Hepatocyte (in vitro differentiated cells): Measurements from ENCODE around the gene KDELR1. TPM values are rescaled to one million over a fixed set of nuclear protein-coding genes. Genes with fewer than 3 reads are reported as not detected.

ENCODE experiments used
- DNase-seq: peaks from one replicate; pipeline ENCODE4 v3.0.0-alpha.2; 2016; ENCODE audit warnings: low spot score
- H2AFZ ChIP-seq: fragments of 200-600 bp; sonication (generic); 2 replicates; pipeline ENCODE4 v1.6.0; 2016; ENCODE audit warnings: antibody characterized with exemption, mild to moderate bottlenecking
- H3K27ac ChIP-seq: fragments of 200-600 bp; sonication (generic); 2 replicates; pipeline ENCODE4 v1.5.1; 2016; ENCODE audit warnings: mild to moderate bottlenecking
- H3K27me3 ChIP-seq: fragments of 200-600 bp; sonication (generic); 2 replicates; pipeline ENCODE4 v1.6.1; 2016
- H3K36me3 ChIP-seq: fragments of 200-600 bp; sonication (generic); replicated peaks from 2 replicates; pipeline ENCODE4 v1.5.1; 2016; ENCODE audit warnings: low read depth; ENCODE audit not compliant: insufficient read depth
- H3K4me1 ChIP-seq: fragments of 200-600 bp; sonication (generic); 2 replicates; pipeline ENCODE4 v1.5.1; 2016; ENCODE audit warnings: mild to moderate bottlenecking, moderate library complexity; ENCODE audit not compliant: insufficient read depth
- H3K4me2 ChIP-seq: fragments of 200-600 bp; sonication (generic); 2 replicates; pipeline ENCODE4 v1.6.0; 2016
- H3K4me3 ChIP-seq: fragments of 200-600 bp; sonication (generic); 2 replicates; pipeline ENCODE4 v1.5.1; 2016; ENCODE audit warnings: mild to moderate bottlenecking
- H3K79me2 ChIP-seq: fragments of 200-600 bp; sonication (generic); 2 replicates; pipeline ENCODE4 v1.6.0; 2017; ENCODE audit warnings: mild to moderate bottlenecking
- H3K9me2 ChIP-seq: fragments of 200-600 bp; sonication (generic); replicated peaks from 2 replicates; pipeline ENCODE4 v1.6.0; 2017; ENCODE audit warnings: mild to moderate bottlenecking; ENCODE audit not compliant: insufficient read depth
- H3K9me3 ChIP-seq: fragments of 200-600 bp; sonication (generic); 2 replicates; pipeline ENCODE4 v1.5.1; 2016; ENCODE audit warnings: low read depth, mild to moderate bottlenecking
- H4K20me1 ChIP-seq: fragments of 200-600 bp; sonication (generic); 2 replicates; pipeline ENCODE4 v1.6.0; 2016; ENCODE audit warnings: mild to moderate bottlenecking; ENCODE audit not compliant: insufficient read depth, poor library complexity, severe bottlenecking
- EZH2 ChIP-seq: fragments of 200-600 bp; sonication (generic); IDR thresholded peaks from 2 replicates; pipeline ENCODE4 v1.6.1; 2016; ENCODE audit warnings: antibody characterized with exemption, mild to moderate bottlenecking, borderline replicate concordance
- EZH2phosphoT487 ChIP-seq: fragments of 200-600 bp; sonication (generic); IDR thresholded peaks from one replicate; pipeline ENCODE4 v1.6.1; 2018; ENCODE audit warnings: antibody characterized with exemption, mild to moderate bottlenecking, low read depth, moderate library complexity; ENCODE audit not compliant: unreplicated experiment, severe bottlenecking
- WGBS: methylation state at CpG from one replicate; pipeline ENCODE4 v1.1.6; 2016; ENCODE audit warnings: low lambda C conversion rate; ENCODE audit errors: missing lambda C conversion rate; 5-methylcytosine and 5-hydroxymethylcytosine counted together
- polyA plus RNA-seq: library from polyadenylated mRNA; unstranded; fragments of >200 nt; fragmentation: Nextera tagmentation; extraction: Ambion mirVana; gene quantifications from 2 replicates; pipeline ENCODE4 v1.2.1, GENCODE V29; 2016
- total RNA-seq: library from RNA; depleted of rRNA; stranded (reverse); fragments of >200 nt; gene quantifications from 2 replicates; pipeline ENCODE4 v1.2.3, GENCODE V29; 2014
- TF ChIP-seq, protein P1 (sequence below): fragments of 200-600 bp; sonication (generic); IDR thresholded peaks from 2 replicates; pipeline ENCODE4 v1.5.1; 2016; ENCODE audit warnings: antibody characterized with exemption, mild to moderate bottlenecking; ENCODE audit not compliant: poor library complexity

KDELR1 gene
- total and polyA plus RNA-seq, 2 experiments from 2014 or later = 179 to 288 TPM

DNA sequence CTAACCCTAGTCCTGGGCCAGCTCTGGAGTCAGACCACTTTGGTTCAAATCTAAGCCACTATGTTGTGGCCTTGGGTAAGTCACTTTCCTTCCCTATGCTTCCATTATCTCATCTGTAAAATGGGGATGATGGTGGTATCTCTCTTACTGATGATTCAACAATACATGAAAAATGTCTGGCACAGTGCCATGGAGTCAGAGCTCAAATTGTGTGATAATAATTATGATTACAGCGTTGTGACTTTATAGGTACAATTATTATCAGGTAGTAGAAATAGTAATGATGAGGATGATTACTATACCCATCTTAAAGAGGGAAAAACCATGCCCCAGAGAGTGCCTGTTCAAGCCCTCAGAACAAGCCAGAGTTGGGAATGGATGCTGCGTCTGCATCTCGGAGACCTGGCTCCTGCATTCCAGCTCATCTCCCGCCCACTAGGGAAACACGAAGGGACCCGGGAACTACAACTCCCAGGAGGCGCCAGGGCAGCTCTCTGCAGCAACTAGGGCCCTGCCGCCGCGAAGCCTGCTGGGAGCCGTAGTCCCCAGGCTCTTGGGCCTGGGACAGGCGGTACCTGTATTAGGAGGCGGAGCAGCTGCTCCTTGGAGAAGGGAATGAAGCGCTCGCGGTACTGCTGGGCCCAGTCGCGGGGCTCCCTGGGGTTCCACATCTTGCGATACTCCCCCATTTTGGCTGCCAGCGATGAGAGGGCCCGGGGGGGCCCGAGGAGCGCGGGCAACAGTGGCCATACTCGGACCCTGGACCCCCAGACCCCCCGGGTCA lies 28.4 kb downstream of the KDELR1 start:
- Histone ChIP-seq H4K20me1 (no peaks in the 10 kb centered on the region), H2AFZ (peak overlapping the region; percentile 69), H3K9me3 (no peaks in the 10 kb centered on the region), H3K9me2 (no peaks in the 10 kb centered on the region), H3K4me1 (no peaks in the 10 kb centered on the region), H3K4me3 (peak overlapping the region; percentile 8), H3K4me2 (peak overlapping the region; percentile 83), H3K27me3 (no peaks in the 10 kb centered on the region), H3K79me2 (no peaks in the 10 kb centered on the region), H3K27ac (peak overlapping the region; percentile 82), H3K36me3 (no peaks in the 10 kb centered on the region)
- TF ChIP-seq EZH2phosphoT487 (no peak), EZH2 (no peak)
- TF ChIP-seq, protein P1, sequence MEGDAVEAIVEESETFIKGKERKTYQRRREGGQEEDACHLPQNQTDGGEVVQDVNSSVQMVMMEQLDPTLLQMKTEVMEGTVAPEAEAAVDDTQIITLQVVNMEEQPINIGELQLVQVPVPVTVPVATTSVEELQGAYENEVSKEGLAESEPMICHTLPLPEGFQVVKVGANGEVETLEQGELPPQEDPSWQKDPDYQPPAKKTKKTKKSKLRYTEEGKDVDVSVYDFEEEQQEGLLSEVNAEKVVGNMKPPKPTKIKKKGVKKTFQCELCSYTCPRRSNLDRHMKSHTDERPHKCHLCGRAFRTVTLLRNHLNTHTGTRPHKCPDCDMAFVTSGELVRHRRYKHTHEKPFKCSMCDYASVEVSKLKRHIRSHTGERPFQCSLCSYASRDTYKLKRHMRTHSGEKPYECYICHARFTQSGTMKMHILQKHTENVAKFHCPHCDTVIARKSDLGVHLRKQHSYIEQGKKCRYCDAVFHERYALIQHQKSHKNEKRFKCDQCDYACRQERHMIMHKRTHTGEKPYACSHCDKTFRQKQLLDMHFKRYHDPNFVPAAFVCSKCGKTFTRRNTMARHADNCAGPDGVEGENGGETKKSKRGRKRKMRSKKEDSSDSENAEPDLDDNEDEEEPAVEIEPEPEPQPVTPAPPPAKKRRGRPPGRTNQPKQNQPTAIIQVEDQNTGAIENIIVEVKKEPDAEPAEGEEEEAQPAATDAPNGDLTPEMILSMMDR = no peak
- WGBS = 6% methylated on average over 23 of the region's 26 CpGs
- DNase-seq = peak; percentile 97

DNA sequence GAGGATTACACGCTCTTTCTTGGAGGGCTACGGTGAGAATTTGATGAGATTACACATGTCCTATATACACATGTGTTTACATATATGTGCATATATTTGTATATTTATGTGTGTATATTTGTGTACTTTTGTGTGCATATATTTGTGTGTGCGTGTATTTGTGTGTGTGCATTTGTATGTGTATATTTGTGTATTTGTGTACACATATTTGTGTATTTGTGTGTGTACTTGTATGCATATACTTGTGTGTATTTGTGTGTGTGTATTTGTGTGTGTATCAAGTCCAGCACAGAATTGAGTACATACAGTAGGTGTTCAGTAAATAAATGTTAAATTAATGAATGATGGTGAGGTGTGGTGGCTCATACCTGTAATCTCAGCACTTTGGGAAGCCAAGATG lies 29.4 kb downstream of the KDELR1 start:
- H3K4me2 ChIP-seq = no peak overlapping the region
- no peak overlapping the region for H2AFZ ChIP-seq
- no peaks in the 10 kb centered on the region for H4K20me1 ChIP-seq
- TF ChIP-seq EZH2phosphoT487 = no peak
- no peak for TF ChIP-seq EZH2
- TF ChIP-seq, protein P1 = no peak
- DNase-seq = no peak
- no peaks in the 10 kb centered on the region for H3K9me3 ChIP-seq
- no peak overlapping the region for H3K27ac ChIP-seq
- H3K79me2 ChIP-seq = no peaks in the 10 kb centered on the region
- no peaks in the 10 kb centered on the region for H3K9me2 ChIP-seq
- no peaks in the 10 kb centered on the region for H3K4me1 ChIP-seq
- H3K36me3 ChIP-seq = no peaks in the 10 kb centered on the region
- WGBS = 98% methylated on average over 3 of the region's 3 CpGs
- H3K4me3 ChIP-seq = no peak overlapping the region
- no peaks in the 10 kb centered on the region for H3K27me3 ChIP-seq

DNA sequence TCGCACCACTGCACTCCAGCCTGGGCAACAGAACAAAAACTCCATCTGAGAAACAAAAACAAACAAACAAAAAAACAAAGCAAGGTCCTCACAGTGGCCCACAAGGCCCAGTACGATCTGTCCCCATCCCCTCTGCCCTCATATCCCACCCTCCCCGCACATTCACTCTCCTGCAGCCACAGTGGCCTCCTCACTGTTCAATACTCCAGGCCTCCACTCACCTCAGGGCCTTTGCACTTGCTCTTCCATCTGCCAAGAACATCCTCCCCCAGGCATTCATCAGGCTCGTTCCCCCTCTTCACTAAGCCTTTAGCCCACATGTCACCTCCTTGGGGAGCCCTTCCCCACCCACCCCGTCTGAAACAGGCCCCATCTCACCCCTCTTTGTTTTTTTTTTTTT lies 32.2 kb downstream of the KDELR1 start:
- Histone ChIP-seq H3K4me3 (no peak overlapping the region), H3K27me3 (no peaks in the 10 kb centered on the region), H3K9me3 (no peaks in the 10 kb centered on the region), H3K4me2 (no peak overlapping the region), H3K4me1 (peaks cover 3% of the 10 kb centered on the region), H3K27ac (no peak overlapping the region), H4K20me1 (no peaks in the 10 kb centered on the region), H2AFZ (no peak overlapping the region), H3K79me2 (no peaks in the 10 kb centered on the region), H3K9me2 (no peaks in the 10 kb centered on the region), H3K36me3 (no peaks in the 10 kb centered on the region)
- DNase-seq = no peak
- WGBS = 96% methylated on average over 4 of the region's 5 CpGs
- no peak for TF ChIP-seq EZH2phosphoT487
- TF ChIP-seq EZH2 = no peak
- TF ChIP-seq, protein P1 = no peak
